Measurements from ENCODE around the gene FADS6. TPM values are rescaled to one million over a fixed set of nuclear protein-coding genes. Genes with fewer than 3 reads are reported as not detected.

Gene FADS6
- polyA plus RNA-seq, 1 of the 3 experiments (the other 2 are of a cell fraction): not detected

- peaks cover 6% of the 10 kb centered on the region for H3F3A ChIP-seq (replicated peaks; ENCODE audit: insufficient read depth)
- TF ChIP-seq ZBTB33 (IDR thresholded peaks at IDR 0.05; ENCODE audit: borderline replicate concordance, low read depth): no peak
- no peak for TF ChIP-seq EP300 (IDR thresholded peaks at IDR 0.05; ENCODE audit: borderline replicate concordance in 1 of 2, low read depth in 1 of 2, low read length in 1 of 2)
- no peaks in the 10 kb centered on the region for H3K9me2 ChIP-seq
- H3K27me3 ChIP-seq (ENCODE audit: insufficient read depth): no peaks in the 10 kb centered on the region
- no peak overlapping the region for H2AFZ ChIP-seq (ENCODE audit: low read depth)
- H3K4me3 ChIP-seq (ENCODE audit: low read depth in 2 of 2, low read length in 1 of 2): no peak overlapping the region
- CTCF ChIA-PET: interaction anchor here (1.8 to 47.7 kb wide), 3 partner anchors 10 to 120 kb away, joined by 4 to 3869 read pairs (median 191); partner anchors contain the start of genes GRIN2C, NAT9 and NHERF1
- peaks cover 9 to 25% of the 10 kb centered on the region in 2 experiments for H3K36me3 ChIP-seq (replicated peaks in 1 of 2; ENCODE audit: control insufficient read depth in 1 of 2, insufficient read depth in 2 of 2, low read length in 1 of 2)
- peaks cover 14% of the 10 kb centered on the region; the same call in 1 of the 2 replicates for H4K20me1 ChIP-seq (ENCODE audit: insufficient read depth)
- peaks cover 15% of the 10 kb centered on the region for H3K79me2 ChIP-seq (ENCODE audit: insufficient read depth)
- POLR2A ChIA-PET: no interaction called here
- H3K27ac ChIP-seq (ENCODE audit: low read depth in 2 of 2, low read length in 1 of 2): no peak overlapping the region
- H3K9me3 ChIP-seq: no peaks in the 10 kb centered on the region
- no peak for DNase-seq
- H3K4me1 ChIP-seq (ENCODE audit: control insufficient read depth in 1 of 2, insufficient read depth in 2 of 2, low read depth in 1 of 2, low read length in 1 of 2): peaks cover 12 to 15% of the 10 kb centered on the region in 2 experiments; a peak in 2 of 4 replicates
- H3K4me2 ChIP-seq: peak overlapping the region; percentile 90; the same call in 1 of the 2 replicates
- H3K9ac ChIP-seq: no peak overlapping the region
- WGBS (ENCODE audit: low lambda C conversion rate): 94% methylated on average over 12 of the region's 12 CpGs
Observed at GRCh38 chr17:74868251-74868907, 25.1 kb downstream of the FADS6 start.

GRCh38 chr17:74866198-74866835 lies 27.1 kb downstream of the FADS6 start:
- POLR2A ChIA-PET: no interaction called here

GRCh38 chr17:74865504-74866197 lies 27.8 kb downstream of the FADS6 start:
- peaks cover 11% of the 10 kb centered on the region for H3K27me3 ChIP-seq (ENCODE audit: insufficient read depth)
- H3K36me3 ChIP-seq (replicated peaks in 1 of 2; ENCODE audit: control insufficient read depth in 1 of 2, insufficient read depth in 2 of 2, low read length in 1 of 2): peaks cover 10 to 31% of the 10 kb centered on the region in 2 experiments
- H3K4me1 ChIP-seq (ENCODE audit: control insufficient read depth in 1 of 2, insufficient read depth in 2 of 2, low read depth in 1 of 2, low read length in 1 of 2): peaks cover 0 to 6% of the 10 kb centered on the region in 2 experiments; a peak in 1 of 4 replicates
- no peak overlapping the region for H3K9ac ChIP-seq
- DNase-seq: no peak
- H3K4me3 ChIP-seq (ENCODE audit: low read depth in 2 of 2, low read length in 1 of 2): no peak overlapping the region
- POLR2A ChIA-PET: no interaction called here
- no peak overlapping the region for H2AFZ ChIP-seq (ENCODE audit: low read depth)
- WGBS (ENCODE audit: low lambda C conversion rate): 84% methylated on average over 18 of the region's 19 CpGs
- no peaks in the 10 kb centered on the region for H3K9me2 ChIP-seq
- H3K9me3 ChIP-seq: no peaks in the 10 kb centered on the region
- H3K4me2 ChIP-seq: no peak overlapping the region
- TF ChIP-seq RXRA (IDR thresholded peaks at IDR 0.05; ENCODE audit: borderline replicate concordance, low read depth): no peak
- H3K27ac ChIP-seq (ENCODE audit: low read depth in 2 of 2, low read length in 1 of 2): no peak overlapping the region
- peaks cover 29% of the 10 kb centered on the region for H4K20me1 ChIP-seq (ENCODE audit: insufficient read depth)
- H3K79me2 ChIP-seq (ENCODE audit: insufficient read depth): no peaks in the 10 kb centered on the region
- CTCF ChIA-PET: interaction anchor here (0.5 to 98.1 kb wide), 24 partner anchors 6 to 308 kb away, joined by 3 to 3869 read pairs (median 4); partner anchors contain the start of genes FDXR, GRIN2C, NAT9 and NHERF1
- peaks cover 6% of the 10 kb centered on the region for H3F3A ChIP-seq (replicated peaks; ENCODE audit: insufficient read depth)

More at GRCh38 chr17:74866198-74866835, 27.1 kb downstream of the FADS6 start:
- Histone ChIP-seq H3K9me2 (no peaks in the 10 kb centered on the region), H3F3A (replicated peaks; ENCODE audit: insufficient read depth) (peaks cover 6% of the 10 kb centered on the region), H2AFZ (ENCODE audit: low read depth) (no peak overlapping the region), H3K9me3 (no peaks in the 10 kb centered on the region), H3K4me2 (no peak overlapping the region), H3K9ac (no peak overlapping the region), H3K4me1 (ENCODE audit: control insufficient read depth in 1 of 2, insufficient read depth in 2 of 2, low read depth in 1 of 2, low read length in 1 of 2) (peaks cover 5 to 8% of the 10 kb centered on the region in 2 experiments; a peak in 2 of 4 replicates), H3K4me3 (ENCODE audit: low read depth in 2 of 2, low read length in 1 of 2) (no peak overlapping the region), H3K36me3 (replicated peaks in 1 of 2; ENCODE audit: control insufficient read depth in 1 of 2, insufficient read depth in 2 of 2, low read length in 1 of 2) (peaks cover 10 to 31% of the 10 kb centered on the region in 2 experiments), H3K79me2 (ENCODE audit: insufficient read depth) (peaks cover 4% of the 10 kb centered on the region; the same call in 1 of the 2 replicates), H4K20me1 (ENCODE audit: insufficient read depth) (peaks cover 28% of the 10 kb centered on the region), H3K27ac (ENCODE audit: low read depth in 2 of 2, low read length in 1 of 2) (no peak overlapping the region), H3K27me3 (ENCODE audit: insufficient read depth) (peaks cover 5% of the 10 kb centered on the region; the same call in 1 of the 2 replicates)
- 75% methylated on average over 14 of the region's 19 CpGs for WGBS (ENCODE audit: low lambda C conversion rate)
- CTCF ChIA-PET: interaction anchor here (1.0 to 98.1 kb wide), 12 partner anchors 7 to 309 kb away, joined by 3 to 3869 read pairs (median 8); partner anchors contain the start of genes FDXR, GRIN2C, NAT9 and NHERF1
- TF ChIP-seq GATA2 (CRISPR knock-in tag; IDR thresholded peaks at IDR 0.05): no peak
- no peak for DNase-seq
